GM12878 (cell line): ENCODE measurements around the gene PPP1R12B.

ENCODE experiments used
- CHD1 ChIP-seq: IDR thresholded peaks from 2 replicates; pipeline ENCODE4 v1.6.1; 2012; ENCODE audit warnings: low read depth, low read length, improper control_type of control experiment
- EGR1 ChIP-seq, 2 experiments: IDR thresholded peaks; 1 replicate in 1 of 2; 2 replicates in 1 of 2; pipeline ENCODE4 v1.6.1; 2011 to 2012; ENCODE audit warnings: low read depth in 2 of 2, low read length in 2 of 2, borderline replicate concordance in 1 of 2, mild to moderate bottlenecking in 1 of 2, moderate library complexity in 1 of 2
- EP300 ChIP-seq, 2 experiments: fragments of 150-350 bp in 1 of 2; IDR thresholded peaks; 2 replicates each; pipeline ENCODE4 v1.6.1; 2011 to 2012; ENCODE audit warnings: low read depth in 2 of 2, low read length in 2 of 2, borderline replicate concordance in 1 of 2, improper control_type of control experiment in 1 of 2, inconsistent platforms in 1 of 2; ENCODE audit not compliant: control insufficient read depth in 1 of 2
- SP1 ChIP-seq: IDR thresholded peaks from one replicate; pipeline ENCODE4 v1.6.1; 2011; ENCODE audit warnings: low read depth, low read length
- SPI1 ChIP-seq: IDR thresholded peaks from 2 replicates; pipeline ENCODE4 v1.6.1; 2011; ENCODE audit warnings: low read depth, mild to moderate bottlenecking, low read length, moderate library complexity, borderline replicate concordance; ENCODE audit not compliant: insufficient read depth
- YY1 ChIP-seq: IDR thresholded peaks from 2 replicates; pipeline ENCODE4 v1.6.1; 2011; ENCODE audit warnings: low read depth, mild to moderate bottlenecking, low read length
- ZSCAN29 ChIP-seq: fragments of 450-650 bp; IDR thresholded peaks from 2 replicates; pipeline ENCODE4 v1.6.1; 2017; ENCODE audit warnings: mild to moderate bottlenecking, moderate library complexity
- TF ChIP-seq, protein P1 (sequence below), 3 experiments: IDR thresholded peaks in 2 of 3; conservative IDR thresholded peaks in 1 of 3; 2 replicates each; pipeline ENCODE4 v1.5.1; 2011; ENCODE audit warnings: low read depth in 3 of 3, low read length in 3 of 3, mild to moderate bottlenecking in 3 of 3, control low read depth in 2 of 3, moderate library complexity in 2 of 3, inconsistent platforms in 1 of 3, mixed read lengths in 1 of 3; ENCODE audit not compliant: control insufficient read depth in 2 of 3, insufficient read depth in 1 of 3; ENCODE audit errors: extremely low read depth in 1 of 3

DNA sequence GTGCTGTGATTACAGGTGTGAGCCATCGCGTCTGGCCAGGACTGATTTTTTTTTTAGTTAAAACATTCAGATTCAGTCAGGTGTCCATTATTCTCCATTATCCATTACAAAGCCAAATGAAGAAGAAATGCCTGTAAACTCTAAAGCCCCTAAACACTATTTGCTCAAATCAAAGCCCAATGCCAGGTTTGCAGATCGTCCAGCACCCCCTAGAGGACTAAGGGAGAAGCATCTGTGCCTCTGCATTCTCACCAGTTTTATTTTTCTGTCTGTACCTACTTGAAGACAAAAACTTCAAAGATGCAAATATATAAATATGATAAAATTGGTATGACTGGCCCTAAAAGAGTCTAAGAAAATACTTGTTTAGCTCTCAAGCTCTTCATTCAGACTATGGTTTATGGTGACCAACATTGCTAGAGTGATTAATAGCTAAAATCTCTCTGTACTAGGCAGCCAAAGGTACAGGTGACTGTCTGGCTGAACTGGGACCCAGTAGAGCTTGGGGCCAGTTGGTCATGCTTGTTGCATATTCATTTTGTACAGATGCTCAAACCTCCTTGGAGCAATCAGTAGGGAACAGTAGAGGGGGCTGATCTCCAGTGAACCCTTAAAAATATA, 223.3 kb downstream of the PPP1R12B start:
- TF ChIP-seq, protein P1, sequence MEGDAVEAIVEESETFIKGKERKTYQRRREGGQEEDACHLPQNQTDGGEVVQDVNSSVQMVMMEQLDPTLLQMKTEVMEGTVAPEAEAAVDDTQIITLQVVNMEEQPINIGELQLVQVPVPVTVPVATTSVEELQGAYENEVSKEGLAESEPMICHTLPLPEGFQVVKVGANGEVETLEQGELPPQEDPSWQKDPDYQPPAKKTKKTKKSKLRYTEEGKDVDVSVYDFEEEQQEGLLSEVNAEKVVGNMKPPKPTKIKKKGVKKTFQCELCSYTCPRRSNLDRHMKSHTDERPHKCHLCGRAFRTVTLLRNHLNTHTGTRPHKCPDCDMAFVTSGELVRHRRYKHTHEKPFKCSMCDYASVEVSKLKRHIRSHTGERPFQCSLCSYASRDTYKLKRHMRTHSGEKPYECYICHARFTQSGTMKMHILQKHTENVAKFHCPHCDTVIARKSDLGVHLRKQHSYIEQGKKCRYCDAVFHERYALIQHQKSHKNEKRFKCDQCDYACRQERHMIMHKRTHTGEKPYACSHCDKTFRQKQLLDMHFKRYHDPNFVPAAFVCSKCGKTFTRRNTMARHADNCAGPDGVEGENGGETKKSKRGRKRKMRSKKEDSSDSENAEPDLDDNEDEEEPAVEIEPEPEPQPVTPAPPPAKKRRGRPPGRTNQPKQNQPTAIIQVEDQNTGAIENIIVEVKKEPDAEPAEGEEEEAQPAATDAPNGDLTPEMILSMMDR (IDR thresholded peaks at IDR 0.05 in 2 of 3, conservative IDR thresholded peaks at IDR 0.05 in 1 of 3; ENCODE audit: control insufficient read depth in 2 of 3, extremely low read depth in 1 of 3, insufficient read depth in 1 of 3, low read depth in 3 of 3, low read length in 3 of 3), result peak; percentile 87 to 89 (median 88)
- peak; percentile 69 for TF ChIP-seq YY1
- no peak for TF ChIP-seq SP1
- no peak for TF ChIP-seq SPI1
- TF ChIP-seq EP300 (IDR thresholded peaks at IDR 0.05; ENCODE audit: borderline replicate concordance in 1 of 2, control insufficient read depth in 1 of 2, low read depth in 2 of 2, low read length in 2 of 2), result no peak
- TF ChIP-seq CHD1, result no peak
- TF ChIP-seq EGR1 (IDR thresholded peaks at IDR 0.05; ENCODE audit: borderline replicate concordance in 1 of 2, low read depth in 2 of 2, low read length in 2 of 2), result no peak
- no peak for TF ChIP-seq ZSCAN29
